Right hindlimb (tissue), 1 donor: Measurements from ENCODE around the gene GPR149.
"Not testable (repeated sequence)": the region's sequence is repeated elsewhere in the genome, so short reads cannot be mapped to it uniquely, and the experiment has no call there.

Experiments
- DNase-seq: peaks from one replicate; pipeline ENCODE4 v3.0.0-alpha.2; 2018

GPR149 gene

GRCh38 chr3:154430014-154430413, at the start of gene GPR149:
Gene GPR149 (minus strand): TSS chr3:154430190. CDS start chr3:154429615, 575 bp downstream.
- DNase-seq, result no peak

GRCh38 chr3:154473769-154474168, 43.8 kb upstream of the GPR149 start:
- no peak for DNase-seq

GRCh38 chr3:154469585-154469984, 39.6 kb upstream of the GPR149 start:
- DNase-seq, result no peak

GRCh38 chr3:154464440-154465190, 34.6 kb upstream of the GPR149 start:
- DNase-seq, result no peak

GRCh38 chr3:154458560-154458959, 28.6 kb upstream of the GPR149 start:
- DNase-seq, result no peak

GRCh38 chr3:154439081-154439480, 9.1 kb upstream of the GPR149 start:
- DNase-seq, result not testable (repeated sequence)

- DNase-seq, result no peak
Observed at GRCh38 chr3:154431043-154431442, 1.1 kb upstream of the GPR149 start.

GRCh38 chr3:154428286-154429206, 1.4 kb downstream of the GPR149 start:
- peak; percentile 20 for DNase-seq

GRCh38 chr3:154427685-154428285, 2.2 kb downstream of the GPR149 start:
- DNase-seq, result peak; percentile 33

GRCh38 chr3:154422694-154423093, 7.3 kb downstream of the GPR149 start:
- no peak for DNase-seq

GRCh38 chr3:154421083-154421482, 8.9 kb downstream of the GPR149 start:
- peak; percentile 35 for DNase-seq

- no peak for DNase-seq
Observed at GRCh38 chr3:154398084-154398967, 31.7 kb downstream of the GPR149 start.

GRCh38 chr3:154389861-154390260, 40.1 kb downstream of the GPR149 start:
- no peak for DNase-seq

GRCh38 chr3:154384479-154384878, 45.5 kb downstream of the GPR149 start:
- DNase-seq, result no peak

- no peak for DNase-seq
Observed at GRCh38 chr3:154378311-154378710, 51.7 kb downstream of the GPR149 start.

GRCh38 chr3:154367221-154367620, 62.8 kb downstream of the GPR149 start:
- no peak for DNase-seq

GRCh38 chr3:154364849-154365248, 65.1 kb downstream of the GPR149 start:
- no peak for DNase-seq

- no peak for DNase-seq
Observed at GRCh38 chr3:154361099-154361498, 68.9 kb downstream of the GPR149 start.

- DNase-seq, result no peak
Observed at GRCh38 chr3:154356009-154356408, 74.0 kb downstream of the GPR149 start.

GRCh38 chr3:154349223-154349622, 80.8 kb downstream of the GPR149 start:
- DNase-seq, result no peak

GRCh38 chr3:154345422-154346122, 84.4 kb downstream of the GPR149 start:
- no peak for DNase-seq

GRCh38 chr3:154338570-154338969, 91.4 kb downstream of the GPR149 start:
- DNase-seq, result no peak
